SU-DHL-6 (cell line): ENCODE measurements around the gene WDR31.

Experiments
- H2AFZ ChIP-seq: fragments of 200-600 bp; sonication (generic); 2 replicates; pipeline ENCODE4 v1.6.1; 2014; ENCODE audit warnings: low read depth, mild to moderate bottlenecking, moderate library complexity, mixed read lengths, antibody characterized with exemption, low read length; ENCODE audit not compliant: severe bottlenecking
- H3F3A ChIP-seq: fragments of 200-600 bp; shearing (Covaris generic); 2 replicates; pipeline ENCODE4 v1.6.0; 2016; ENCODE audit warnings: antibody characterized with exemption, mild to moderate bottlenecking; ENCODE audit not compliant: insufficient read depth
- H3K27ac ChIP-seq: fragments of 200-600 bp; sonication (generic); 2 replicates; pipeline ENCODE4 v1.5.1; 2016; ENCODE audit warnings: low read depth, mild to moderate bottlenecking, low read length, moderate library complexity, mixed read lengths
- H3K27me3 ChIP-seq: fragments of 200-600 bp; sonication (generic), shearing (Covaris generic); 2 replicates; pipeline ENCODE4 v1.6.0; 2014; ENCODE audit warnings: mild to moderate bottlenecking, low read length
- H3K36me3 ChIP-seq: fragments of 200-600 bp; sonication (generic); 2 replicates; pipeline ENCODE4 v1.6.1; 2014; ENCODE audit warnings: mild to moderate bottlenecking, low read length, mixed read lengths
- H3K4me2 ChIP-seq: fragments of 300-600, 200-600 bp; shearing (Covaris generic), sonication (generic); 2 replicates; pipeline ENCODE4 v1.6.0; 2014; ENCODE audit warnings: low read length, low read depth, mild to moderate bottlenecking; ENCODE audit not compliant: poor library complexity, severe bottlenecking
- H3K4me3 ChIP-seq: fragments of 200-600 bp; sonication (generic); 2 replicates; pipeline ENCODE4 v1.5.1; 2014; ENCODE audit warnings: antibody characterized with exemption, low read length, mild to moderate bottlenecking, mixed read lengths; ENCODE audit not compliant: insufficient read depth, poor library complexity, severe bottlenecking
- H3K79me2 ChIP-seq: fragments of 200-600 bp; sonication (generic); 2 replicates; pipeline ENCODE4 v1.6.1; 2014; ENCODE audit warnings: mild to moderate bottlenecking, low read length, moderate library complexity; ENCODE audit not compliant: insufficient read depth
- H3K9ac ChIP-seq: fragments of 200-600 bp; sonication (generic); 2 replicates; pipeline ENCODE4 v1.7.0; 2014; ENCODE audit warnings: mild to moderate bottlenecking, low read length
- H3K9me2 ChIP-seq: fragments of 200-600 bp; sonication (generic); replicated peaks from 2 replicates; pipeline ENCODE4 v1.6.1; 2014; ENCODE audit warnings: low read length; ENCODE audit not compliant: insufficient read depth
- H3K9me3 ChIP-seq: fragments of 200-600 bp; sonication (generic); 2 replicates; pipeline ENCODE4 v1.6.1; 2014; ENCODE audit warnings: low read length, mixed read lengths; ENCODE audit not compliant: insufficient read depth
- H4K20me1 ChIP-seq: fragments of 200-600 bp; sonication (generic); 2 replicates; pipeline ENCODE4 v1.6.1; 2014; ENCODE audit warnings: low read depth, mild to moderate bottlenecking, antibody characterized with exemption, low read length, moderate library complexity, mixed read lengths
- EZH2phosphoT487 ChIP-seq: fragments of 200-600 bp; sonication (generic), shearing (Covaris generic); conservative IDR thresholded peaks from 2 replicates; pipeline ENCODE4 v1.6.1; 2018; ENCODE audit warnings: mild to moderate bottlenecking, antibody characterized with exemption, low read length, moderate library complexity, mixed read lengths
- TF ChIP-seq, protein P1 (sequence below): fragments of 200-600 bp; sonication (generic); IDR thresholded peaks from one replicate; pipeline ENCODE4 v1.5.1; 2017; ENCODE audit warnings: antibody characterized with exemption, mild to moderate bottlenecking, low read length, moderate library complexity; ENCODE audit not compliant: insufficient read depth, poor library complexity, severe bottlenecking

Gene WDR31

DNA sequence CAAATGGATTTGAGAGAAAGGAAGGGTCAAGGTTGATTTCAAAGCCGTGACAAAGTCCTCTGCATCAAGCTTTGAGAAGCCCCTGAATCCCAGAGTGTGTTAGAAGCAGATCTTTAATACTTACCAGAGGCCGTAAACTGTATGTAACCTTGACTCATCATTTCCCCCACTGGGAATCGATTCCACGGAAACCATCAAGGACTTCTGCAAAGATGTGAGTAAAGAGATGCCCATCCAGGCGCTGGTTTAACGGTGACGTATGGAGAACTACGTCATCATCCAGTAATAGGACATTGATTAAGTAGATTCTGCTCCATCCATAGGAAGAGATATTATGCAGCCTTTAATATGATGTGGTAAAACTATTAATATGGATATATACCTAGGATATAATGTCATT, 38.5 kb downstream of the WDR31 start:
- Histone ChIP-seq H3K4me3 (no peak overlapping the region), H2AFZ (no peak overlapping the region), H3K9me2 (no peaks in the 10 kb centered on the region), H3K4me2 (no peak overlapping the region), H3K27me3 (no peaks in the 10 kb centered on the region), H3K9me3 (no peaks in the 10 kb centered on the region), H3F3A (no peaks in the 10 kb centered on the region), H3K9ac (no peak overlapping the region), H4K20me1 (no peaks in the 10 kb centered on the region), H3K36me3 (no peaks in the 10 kb centered on the region), H3K27ac (no peak overlapping the region), H3K79me2 (no peaks in the 10 kb centered on the region)
- TF ChIP-seq, protein P1, sequence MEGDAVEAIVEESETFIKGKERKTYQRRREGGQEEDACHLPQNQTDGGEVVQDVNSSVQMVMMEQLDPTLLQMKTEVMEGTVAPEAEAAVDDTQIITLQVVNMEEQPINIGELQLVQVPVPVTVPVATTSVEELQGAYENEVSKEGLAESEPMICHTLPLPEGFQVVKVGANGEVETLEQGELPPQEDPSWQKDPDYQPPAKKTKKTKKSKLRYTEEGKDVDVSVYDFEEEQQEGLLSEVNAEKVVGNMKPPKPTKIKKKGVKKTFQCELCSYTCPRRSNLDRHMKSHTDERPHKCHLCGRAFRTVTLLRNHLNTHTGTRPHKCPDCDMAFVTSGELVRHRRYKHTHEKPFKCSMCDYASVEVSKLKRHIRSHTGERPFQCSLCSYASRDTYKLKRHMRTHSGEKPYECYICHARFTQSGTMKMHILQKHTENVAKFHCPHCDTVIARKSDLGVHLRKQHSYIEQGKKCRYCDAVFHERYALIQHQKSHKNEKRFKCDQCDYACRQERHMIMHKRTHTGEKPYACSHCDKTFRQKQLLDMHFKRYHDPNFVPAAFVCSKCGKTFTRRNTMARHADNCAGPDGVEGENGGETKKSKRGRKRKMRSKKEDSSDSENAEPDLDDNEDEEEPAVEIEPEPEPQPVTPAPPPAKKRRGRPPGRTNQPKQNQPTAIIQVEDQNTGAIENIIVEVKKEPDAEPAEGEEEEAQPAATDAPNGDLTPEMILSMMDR = no peak
- TF ChIP-seq EZH2phosphoT487 = no peak

DNA sequence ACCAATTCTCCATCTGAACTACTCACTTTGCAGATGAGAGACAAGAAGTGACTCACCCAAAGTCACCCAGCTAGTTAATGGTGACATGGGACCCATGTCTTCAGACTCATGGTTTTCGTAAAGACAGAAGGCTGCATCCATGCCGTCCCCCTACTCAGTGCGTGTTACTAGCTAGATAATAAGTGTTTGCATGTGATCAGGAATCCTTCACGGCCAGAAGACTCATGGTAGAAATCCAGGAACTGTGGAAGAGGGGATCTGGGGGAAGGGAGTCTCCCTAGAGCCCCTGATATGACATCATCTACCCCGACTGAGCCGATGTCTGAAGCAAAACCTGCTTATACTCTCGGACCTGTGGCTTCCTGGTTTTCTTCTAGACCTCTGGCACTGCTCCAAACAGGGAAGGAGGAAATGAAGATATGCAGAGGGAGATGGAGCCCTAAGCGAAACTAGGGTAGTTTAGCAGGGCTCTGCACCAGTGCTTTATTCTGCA, 40.2 kb downstream of the WDR31 start:
- no peak overlapping the region for H2AFZ ChIP-seq
- TF ChIP-seq, protein P1 = no peak
- TF ChIP-seq EZH2phosphoT487 = no peak
- no peaks in the 10 kb centered on the region for H3K36me3 ChIP-seq
- no peak overlapping the region for H3K9ac ChIP-seq
- H3F3A ChIP-seq = no peaks in the 10 kb centered on the region
- H3K9me3 ChIP-seq = no peaks in the 10 kb centered on the region
- H3K9me2 ChIP-seq = no peaks in the 10 kb centered on the region
- H3K4me2 ChIP-seq = no peak overlapping the region
- H3K27ac ChIP-seq = no peak overlapping the region
- no peaks in the 10 kb centered on the region for H3K27me3 ChIP-seq
- H4K20me1 ChIP-seq = no peaks in the 10 kb centered on the region
- H3K4me3 ChIP-seq = no peak overlapping the region
- no peaks in the 10 kb centered on the region for H3K79me2 ChIP-seq

DNA sequence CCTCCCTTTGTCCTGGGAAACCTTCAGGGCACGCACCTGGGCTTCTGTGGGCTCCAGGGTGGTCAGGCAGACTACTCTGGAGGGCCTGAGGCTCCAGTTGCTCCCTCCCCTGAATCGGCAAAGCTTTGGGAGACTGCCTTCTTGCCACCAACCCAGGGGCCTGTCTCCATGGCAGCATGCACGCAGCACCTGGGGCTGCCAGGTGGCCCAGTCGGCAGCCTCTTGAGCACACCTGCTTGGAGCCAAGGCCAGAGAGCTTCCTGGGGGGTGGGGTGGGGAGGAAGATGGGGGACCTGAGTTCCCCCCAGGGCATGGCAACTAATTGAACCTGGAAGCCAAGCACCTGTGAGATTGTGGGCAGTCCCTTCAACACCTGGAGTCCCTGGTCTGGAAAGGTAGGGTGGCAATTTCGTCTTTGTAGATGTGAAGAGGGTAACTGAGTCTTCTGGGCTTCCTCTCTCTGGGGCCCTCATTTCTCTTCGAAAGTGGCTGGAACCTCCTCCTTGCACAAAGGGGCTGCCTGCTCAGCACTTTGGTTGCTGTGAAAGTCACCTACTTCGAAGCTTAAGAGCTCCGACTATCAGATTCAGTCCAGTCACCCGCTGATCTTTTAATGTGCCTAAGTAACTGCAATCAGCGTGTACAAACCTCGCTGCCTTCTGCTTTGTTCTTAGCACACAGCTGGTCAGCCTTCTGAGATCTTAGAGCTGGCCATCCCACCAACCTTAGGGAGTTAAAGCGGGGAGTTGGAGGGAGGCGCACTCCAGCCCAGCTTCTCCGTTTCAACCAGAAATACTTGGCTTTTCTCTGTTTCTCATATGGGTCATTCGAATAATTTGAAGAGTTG, 40.9 kb downstream of the WDR31 start:
- H3K27me3 ChIP-seq = no peaks in the 10 kb centered on the region
- no peaks in the 10 kb centered on the region for H3K36me3 ChIP-seq
- no peaks in the 10 kb centered on the region for H3K9me3 ChIP-seq
- no peaks in the 10 kb centered on the region for H3F3A ChIP-seq
- no peak overlapping the region for H2AFZ ChIP-seq
- H3K4me3 ChIP-seq = no peak overlapping the region
- H3K79me2 ChIP-seq = no peaks in the 10 kb centered on the region
- no peaks in the 10 kb centered on the region for H3K9me2 ChIP-seq
- H3K9ac ChIP-seq = no peak overlapping the region
- H4K20me1 ChIP-seq = no peaks in the 10 kb centered on the region
- H3K4me2 ChIP-seq = no peak overlapping the region
- no peak overlapping the region for H3K27ac ChIP-seq
- TF ChIP-seq, protein P1 = no peak
- TF ChIP-seq EZH2phosphoT487 = no peak
